ENCODE results near the gene ZCCHC7. TPM values are rescaled to one million over a fixed set of nuclear protein-coding genes. Genes with fewer than 3 reads are reported as not detected.

ZCCHC7 gene
- total and polyA plus RNA-seq, 2 of the 8 experiments (the other 6 are each of a cell fraction or from before 2014, with no cell fraction given), result 12.2 to 27.5 TPM

DNA sequence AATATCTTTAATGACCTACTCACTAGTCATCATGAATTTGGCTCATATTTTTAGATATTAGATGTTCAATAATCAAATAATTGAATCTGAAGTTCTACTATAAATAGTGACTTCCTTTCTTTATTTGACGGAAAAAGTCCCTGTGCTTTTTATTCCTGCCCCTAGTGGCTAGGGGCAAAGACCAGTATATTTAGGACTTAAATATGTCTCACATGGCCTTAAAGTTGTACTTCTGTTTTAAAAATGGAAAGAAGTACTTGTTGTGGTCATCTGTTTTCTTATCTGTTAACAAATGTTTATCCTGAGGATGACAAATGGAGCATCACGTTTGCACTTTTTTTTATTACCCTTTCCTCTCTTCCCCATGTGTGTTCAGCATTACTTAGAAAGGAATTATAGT, 212.9 kb downstream of the ZCCHC7 start:
- Histone ChIP-seq H4K91ac (replicated peaks; ENCODE audit: insufficient read length, low read length) (no peak overlapping the region), H3K4me1 (replicated peaks in 1 of 4; ENCODE audit: control insufficient read depth in 3 of 4, insufficient read depth in 4 of 4, low read length in 3 of 4) (peaks cover 0 to 6% (median 4%) of the 10 kb centered on the region in 4 experiments; a peak in 4 of 7 replicates), H2BK5ac (ENCODE audit: low read depth, low read length) (no peak overlapping the region), H3K4me3 (ENCODE audit: extremely low read depth in 1 of 4, insufficient read depth in 2 of 4, low read depth in 3 of 4, low read length in 4 of 4) (no peak overlapping the region), H3K23ac (ENCODE audit: insufficient read length) (no peak overlapping the region), H2BK15ac (ENCODE audit: low read length) (no peak overlapping the region), H3K79me1 (ENCODE audit: low read depth, low read length) (no peaks in the 10 kb centered on the region), H3K4me2 (ENCODE audit: insufficient read depth in 1 of 2, low read depth in 2 of 2, low read length in 2 of 2) (no peak overlapping the region), H3K9ac (replicated peaks in 1 of 4; ENCODE audit: extremely low read depth in 1 of 4, low read depth in 3 of 4, low read length in 3 of 4) (no peak overlapping the region), H3K9me3 (ENCODE audit: insufficient read depth in 2 of 2, low read depth in 1 of 2, low read length in 1 of 2) (no peaks in the 10 kb centered on the region), H3K56ac (replicated peaks; ENCODE audit: insufficient read length, low read depth, low read length) (no peak overlapping the region), H3K36me3 (ENCODE audit: control insufficient read depth in 2 of 4, insufficient read depth in 4 of 4, low read length in 3 of 4) (no peaks in the 10 kb centered on the region), H3K23me2 (ENCODE audit: low read depth, low read length) (no peaks in the 10 kb centered on the region), H2BK20ac (ENCODE audit: low read length) (no peak overlapping the region), H4K8ac (ENCODE audit: extremely low read depth, insufficient read depth, low read length) (no peak overlapping the region), H3K18ac (ENCODE audit: extremely low read depth, low read length) (no peak overlapping the region), H2BK12ac (ENCODE audit: low read depth, low read length) (no peak overlapping the region), H3K14ac (ENCODE audit: insufficient read length) (no peak overlapping the region), H4K20me1 (replicated peaks in 1 of 2; ENCODE audit: control insufficient read depth in 1 of 2, insufficient read depth in 2 of 2, low read length in 2 of 2) (no peaks in the 10 kb centered on the region), H3K4ac (replicated peaks; ENCODE audit: insufficient read length, low read depth, low read length) (no peak overlapping the region), H4K5ac (ENCODE audit: insufficient read length, low read depth, low read length) (no peak overlapping the region), H2AK5ac (ENCODE audit: low read depth, low read length) (no peak overlapping the region), H3K79me2 (ENCODE audit: control insufficient read depth in 1 of 2, insufficient read depth in 2 of 2, low read length in 2 of 2) (no peaks in the 10 kb centered on the region), H2AFZ (ENCODE audit: low read length) (no peak overlapping the region), H3K27ac (ENCODE audit: low read depth, low read length) (no peak overlapping the region), H3K27me3 (replicated peaks in 1 of 4; ENCODE audit: control insufficient read depth in 3 of 4, extremely low read depth in 1 of 4, insufficient read depth in 3 of 4, low read length in 3 of 4) (no peaks in the 10 kb centered on the region), H2BK120ac (replicated peaks; ENCODE audit: low read depth, low read length) (no peak overlapping the region)
- ChIA-PET CTCF (ENCODE audit: partially characterized antibody) (no interaction called here), POLR2A (ENCODE audit: partially characterized antibody) (no interaction called here)
- WGBS, 2 experiments (ENCODE audit: extremely low coverage in 1 of 2, insufficient coverage in 1 of 2, insufficient read length in 1 of 2, insufficient replicate concordance in 2 of 2, low coverage in 1 of 2, low lambda C conversion rate in 2 of 2, missing lambda C conversion rate in 1 of 2), result 75% methylated on average over 2 of the region's 2 CpGs; no CpG with 5 or more reads in 1 of the 2 experiments
- no peak for DNase-seq (ENCODE audit: low read depth in 1 of 2, low spot score in 2 of 2)
- no peak for FAIRE-seq
- TF ChIP-seq BACH1 (IDR thresholded peaks at IDR 0.05; ENCODE audit: low read length) (no peak), TCF12 (IDR thresholded peaks at IDR 0.05; ENCODE audit: low read depth, low read length) (no peak), TBP (IDR thresholded peaks at IDR 0.05; ENCODE audit: low read depth, low read length) (no peak), KDM1A (IDR thresholded peaks at IDR 0.05; ENCODE audit: borderline replicate concordance, low read length) (no peak), POU5F1 (IDR thresholded peaks at IDR 0.05; ENCODE audit: low read depth, low read length) (no peak), GABPA (IDR thresholded peaks at IDR 0.05; ENCODE audit: borderline replicate concordance, insufficient read depth, low read length) (no peak), CBX5 (IDR thresholded peaks at IDR 0.05; ENCODE audit: low read depth, low read length) (no peak), HDAC2 (IDR thresholded peaks at IDR 0.05; ENCODE audit: borderline replicate concordance in 1 of 2, low read depth in 2 of 2, low read length in 2 of 2) (no peak), MAFK (IDR thresholded peaks at IDR 0.05; ENCODE audit: low read depth, low read length) (no peak), CREB1 (IDR thresholded peaks at IDR 0.05) (no peak), SIRT6 (IDR thresholded peaks at IDR 0.05; ENCODE audit: low read length) (no peak)
- TF ChIP-seq, protein P1, sequence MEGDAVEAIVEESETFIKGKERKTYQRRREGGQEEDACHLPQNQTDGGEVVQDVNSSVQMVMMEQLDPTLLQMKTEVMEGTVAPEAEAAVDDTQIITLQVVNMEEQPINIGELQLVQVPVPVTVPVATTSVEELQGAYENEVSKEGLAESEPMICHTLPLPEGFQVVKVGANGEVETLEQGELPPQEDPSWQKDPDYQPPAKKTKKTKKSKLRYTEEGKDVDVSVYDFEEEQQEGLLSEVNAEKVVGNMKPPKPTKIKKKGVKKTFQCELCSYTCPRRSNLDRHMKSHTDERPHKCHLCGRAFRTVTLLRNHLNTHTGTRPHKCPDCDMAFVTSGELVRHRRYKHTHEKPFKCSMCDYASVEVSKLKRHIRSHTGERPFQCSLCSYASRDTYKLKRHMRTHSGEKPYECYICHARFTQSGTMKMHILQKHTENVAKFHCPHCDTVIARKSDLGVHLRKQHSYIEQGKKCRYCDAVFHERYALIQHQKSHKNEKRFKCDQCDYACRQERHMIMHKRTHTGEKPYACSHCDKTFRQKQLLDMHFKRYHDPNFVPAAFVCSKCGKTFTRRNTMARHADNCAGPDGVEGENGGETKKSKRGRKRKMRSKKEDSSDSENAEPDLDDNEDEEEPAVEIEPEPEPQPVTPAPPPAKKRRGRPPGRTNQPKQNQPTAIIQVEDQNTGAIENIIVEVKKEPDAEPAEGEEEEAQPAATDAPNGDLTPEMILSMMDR (IDR thresholded peaks at IDR 0.05; ENCODE audit: control extremely low read depth in 1 of 3, insufficient read depth in 1 of 3, low read depth in 1 of 3, low read length in 3 of 3), result no peak
